Vagina (tissue), 2 donors: Measurements from ENCODE around the gene ZNF514.

Source experiments
- POLR2AphosphoS5 ChIP-seq, 2 donors: sonication (generic); formaldehyde crosslinking; IDR thresholded peaks; one replicate each; pipeline ENCODE4 v1.9.0; 2017; ENCODE audit warnings: antibody characterized with exemption in 2 of 2, mild to moderate bottlenecking in 2 of 2, low read depth in 1 of 2; ENCODE audit not compliant: insufficient read depth in 1 of 2
- TF ChIP-seq, protein P1 (sequence below), 3 experiments: fragments of 450-650 bp in 2 of 3; fragments of 200-600 bp in 1 of 3; sonication (generic) in 1 of 3; IDR thresholded peaks; one replicate each; pipeline ENCODE4 v1.5.1; 2017 to 2019; ENCODE audit warnings: antibody characterized with exemption in 3 of 3, mild to moderate bottlenecking in 2 of 3, moderate library complexity in 2 of 3

DNA sequence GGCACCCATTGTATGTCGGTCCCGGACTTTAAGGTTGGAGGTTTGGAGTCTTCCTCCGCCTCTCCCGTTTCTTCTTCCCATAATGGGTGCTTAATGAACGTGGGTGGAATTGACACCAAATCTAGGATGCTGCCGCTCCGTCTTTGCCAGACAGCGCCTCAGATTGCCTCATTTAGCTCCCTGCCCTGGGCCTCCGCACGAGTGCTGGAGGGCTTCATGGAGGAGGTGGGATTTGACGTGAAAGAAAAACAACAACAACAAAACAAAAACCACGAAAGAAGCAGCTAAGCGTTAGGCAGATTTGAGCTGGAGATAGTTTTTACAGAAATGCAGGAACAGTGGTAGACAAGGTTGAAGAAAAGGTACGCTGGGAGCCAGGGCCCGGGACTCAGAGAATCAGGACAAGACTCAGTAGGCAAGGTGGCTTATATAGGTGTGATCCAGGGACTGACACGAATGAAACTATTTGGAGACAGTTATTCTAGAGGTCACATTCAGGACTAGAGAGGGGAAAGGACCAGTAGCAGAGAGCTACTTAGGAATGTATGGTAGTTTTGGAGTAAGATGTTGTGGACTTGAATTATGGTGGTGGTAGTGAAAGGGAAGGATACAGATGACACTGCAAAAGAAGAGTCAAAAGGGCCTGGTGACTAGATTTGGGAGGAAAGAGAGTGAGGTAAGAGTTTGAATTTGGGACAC, 6.6 kb upstream of the ZNF514 start:
- TF ChIP-seq, protein P1, sequence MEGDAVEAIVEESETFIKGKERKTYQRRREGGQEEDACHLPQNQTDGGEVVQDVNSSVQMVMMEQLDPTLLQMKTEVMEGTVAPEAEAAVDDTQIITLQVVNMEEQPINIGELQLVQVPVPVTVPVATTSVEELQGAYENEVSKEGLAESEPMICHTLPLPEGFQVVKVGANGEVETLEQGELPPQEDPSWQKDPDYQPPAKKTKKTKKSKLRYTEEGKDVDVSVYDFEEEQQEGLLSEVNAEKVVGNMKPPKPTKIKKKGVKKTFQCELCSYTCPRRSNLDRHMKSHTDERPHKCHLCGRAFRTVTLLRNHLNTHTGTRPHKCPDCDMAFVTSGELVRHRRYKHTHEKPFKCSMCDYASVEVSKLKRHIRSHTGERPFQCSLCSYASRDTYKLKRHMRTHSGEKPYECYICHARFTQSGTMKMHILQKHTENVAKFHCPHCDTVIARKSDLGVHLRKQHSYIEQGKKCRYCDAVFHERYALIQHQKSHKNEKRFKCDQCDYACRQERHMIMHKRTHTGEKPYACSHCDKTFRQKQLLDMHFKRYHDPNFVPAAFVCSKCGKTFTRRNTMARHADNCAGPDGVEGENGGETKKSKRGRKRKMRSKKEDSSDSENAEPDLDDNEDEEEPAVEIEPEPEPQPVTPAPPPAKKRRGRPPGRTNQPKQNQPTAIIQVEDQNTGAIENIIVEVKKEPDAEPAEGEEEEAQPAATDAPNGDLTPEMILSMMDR (IDR thresholded peaks at IDR 0.05): no peak
- TF ChIP-seq POLR2AphosphoS5 (IDR thresholded peaks at IDR 0.05; ENCODE audit: insufficient read depth in 1 of 2, low read depth in 1 of 2): no peak
